Astrocyte of the spinal cord (primary cell): ENCODE data around the gene GALNT2.

Source experiments
- DNase-seq: peaks from one replicate; pipeline ENCODE4 v3.0.0; 2011; ENCODE audit warnings: low read depth, low spot score
- H3K4me3 ChIP-seq: 2 replicates; pipeline ENCODE4 v1.5.1; 2011; ENCODE audit warnings: low read depth, mild to moderate bottlenecking, low read length, moderate library complexity
- in situ Hi-C: cut with HindIII; loops from 2 replicates; pipeline ENCODE4 v1.10.0; 2017; ENCODE audit warnings: low sequenced_read_pairs
- TF ChIP-seq, protein P1 (sequence below): IDR thresholded peaks from 2 replicates; pipeline ENCODE4 v1.5.1; 2012; ENCODE audit warnings: low read depth, mild to moderate bottlenecking, low read length, inconsistent platforms

The GALNT2 gene

DNA sequence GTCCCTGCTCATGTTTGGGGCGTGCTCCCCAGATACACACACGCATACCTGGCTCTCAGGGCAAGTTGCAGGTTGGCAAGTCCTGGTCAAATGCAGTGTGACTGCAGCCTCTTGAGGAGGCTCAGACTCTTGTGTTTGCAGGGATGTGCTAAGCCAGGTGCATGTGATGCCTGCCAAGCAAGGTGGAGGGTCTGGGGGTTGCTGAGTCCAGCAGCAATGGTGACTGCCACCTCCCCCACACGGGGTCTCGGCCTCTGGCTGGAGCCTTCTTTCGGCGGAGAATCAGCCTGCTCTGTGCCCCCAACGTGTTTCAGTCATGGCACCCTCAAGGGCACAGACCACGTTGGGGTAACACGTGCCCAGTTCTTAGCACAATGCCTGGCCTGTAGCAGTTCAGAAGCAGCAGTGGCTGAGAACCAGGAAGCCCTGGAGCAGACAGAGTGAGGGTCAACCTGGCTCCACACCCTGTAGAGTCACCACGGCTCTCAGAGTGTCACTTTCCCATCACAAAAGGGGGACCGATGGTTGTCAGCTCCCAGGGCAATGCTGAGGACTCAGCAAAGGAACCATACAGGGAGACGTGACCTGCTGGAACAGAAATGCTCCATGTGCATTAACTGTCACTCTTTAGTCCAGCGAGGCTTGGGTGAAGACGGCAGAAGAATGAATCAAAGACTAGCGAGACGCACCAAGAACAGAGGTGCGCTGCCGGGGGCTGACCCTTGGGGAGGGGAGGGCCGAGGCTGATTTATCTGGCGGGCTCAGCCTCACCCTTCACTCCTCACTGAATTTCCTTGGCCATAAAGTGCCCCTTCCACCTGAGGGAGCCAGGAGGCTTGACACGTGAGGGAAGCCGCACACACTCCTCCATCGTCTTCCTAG is 250.1 kb downstream of the GALNT2 start:
- TF ChIP-seq, protein P1, sequence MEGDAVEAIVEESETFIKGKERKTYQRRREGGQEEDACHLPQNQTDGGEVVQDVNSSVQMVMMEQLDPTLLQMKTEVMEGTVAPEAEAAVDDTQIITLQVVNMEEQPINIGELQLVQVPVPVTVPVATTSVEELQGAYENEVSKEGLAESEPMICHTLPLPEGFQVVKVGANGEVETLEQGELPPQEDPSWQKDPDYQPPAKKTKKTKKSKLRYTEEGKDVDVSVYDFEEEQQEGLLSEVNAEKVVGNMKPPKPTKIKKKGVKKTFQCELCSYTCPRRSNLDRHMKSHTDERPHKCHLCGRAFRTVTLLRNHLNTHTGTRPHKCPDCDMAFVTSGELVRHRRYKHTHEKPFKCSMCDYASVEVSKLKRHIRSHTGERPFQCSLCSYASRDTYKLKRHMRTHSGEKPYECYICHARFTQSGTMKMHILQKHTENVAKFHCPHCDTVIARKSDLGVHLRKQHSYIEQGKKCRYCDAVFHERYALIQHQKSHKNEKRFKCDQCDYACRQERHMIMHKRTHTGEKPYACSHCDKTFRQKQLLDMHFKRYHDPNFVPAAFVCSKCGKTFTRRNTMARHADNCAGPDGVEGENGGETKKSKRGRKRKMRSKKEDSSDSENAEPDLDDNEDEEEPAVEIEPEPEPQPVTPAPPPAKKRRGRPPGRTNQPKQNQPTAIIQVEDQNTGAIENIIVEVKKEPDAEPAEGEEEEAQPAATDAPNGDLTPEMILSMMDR: no peak
- H3K4me3 ChIP-seq: no peak overlapping the region
- no peak for DNase-seq
- in situ Hi-C loops: no loop called here

DNA sequence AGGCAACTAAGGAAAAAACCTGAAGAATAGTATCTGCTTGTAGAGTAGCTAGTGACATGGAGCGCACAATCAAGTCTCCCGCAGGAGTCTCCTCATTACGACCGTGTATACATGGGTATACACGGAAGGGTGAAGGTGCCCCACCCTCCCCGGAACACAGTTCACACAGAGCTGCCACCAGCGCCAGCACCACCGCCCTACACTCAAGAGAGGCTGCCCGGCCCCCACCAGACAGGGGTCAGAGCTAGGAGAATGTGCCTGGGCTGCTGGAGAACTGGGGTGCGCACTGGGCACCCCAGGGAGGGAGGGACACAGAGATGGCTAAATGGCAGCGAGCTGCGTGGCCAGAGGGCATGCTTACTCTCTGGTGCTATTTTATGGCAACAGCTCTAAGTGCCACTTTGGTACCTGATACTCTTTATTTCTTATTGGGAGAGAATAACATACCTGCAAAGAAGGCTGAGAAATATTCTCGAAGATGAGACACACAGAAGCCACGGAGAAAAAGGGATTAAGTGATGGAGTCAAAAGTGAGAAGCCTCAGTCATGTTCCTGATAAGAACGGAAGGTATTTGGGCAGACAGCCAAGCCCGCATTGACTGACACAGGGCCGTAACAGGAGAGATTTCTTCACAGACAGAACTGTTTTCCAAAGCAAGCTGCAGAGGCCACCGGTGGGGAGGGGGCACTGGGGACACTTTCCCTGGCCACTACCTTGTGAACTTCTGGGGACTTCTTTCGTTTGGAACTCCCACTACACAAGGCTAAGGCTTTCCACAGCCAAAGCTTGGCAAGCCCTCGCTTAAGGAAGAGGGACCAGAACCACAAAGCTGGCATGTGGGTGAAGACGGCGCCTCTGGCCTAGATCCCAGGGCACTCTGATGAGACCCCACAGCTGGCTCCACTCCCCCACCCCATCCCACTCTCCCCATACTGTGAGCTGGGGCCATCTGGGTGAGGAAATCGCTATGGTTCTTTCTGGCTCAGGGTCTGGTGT is 251.1 kb downstream of the GALNT2 start:
- in situ Hi-C loops: no loop called here
- TF ChIP-seq, protein P1: no peak
- no peak overlapping the region for H3K4me3 ChIP-seq
- no peak for DNase-seq

DNA sequence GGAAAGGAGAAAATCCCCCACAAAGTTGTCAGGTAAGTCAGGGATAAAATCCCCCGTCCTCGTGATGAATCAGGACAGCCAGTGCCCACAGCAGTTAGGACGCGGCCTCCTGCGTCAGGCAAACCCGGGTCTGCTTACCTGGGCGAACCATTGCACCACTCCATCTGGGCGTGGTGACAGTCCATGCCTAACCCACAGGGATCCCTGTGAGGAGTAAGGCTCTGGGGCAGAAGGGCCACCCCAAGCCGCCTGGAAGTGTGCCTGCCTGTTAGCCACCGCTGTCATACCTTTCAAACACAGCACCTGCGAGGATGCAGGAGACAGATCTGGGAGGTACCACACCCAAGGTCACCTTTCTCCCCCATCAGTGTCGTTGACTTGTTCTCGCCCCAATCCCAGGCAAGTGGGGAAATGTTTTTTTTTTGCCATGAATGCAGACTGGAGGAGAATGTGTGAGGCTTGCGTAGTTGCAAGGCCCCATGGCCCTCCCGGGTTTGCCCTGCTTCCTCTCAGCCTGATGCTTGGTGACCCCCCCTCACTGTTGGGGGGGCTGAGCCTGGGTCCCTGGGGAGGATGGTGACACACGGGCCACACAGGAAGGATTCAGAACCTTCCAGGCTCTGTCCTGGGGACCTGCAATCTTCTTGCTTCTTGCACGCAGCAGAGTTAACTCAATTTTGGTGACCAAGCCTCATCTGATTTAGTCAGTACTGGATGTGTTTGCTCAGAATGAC is 252.1 kb downstream of the GALNT2 start:
- DNase-seq: no peak
- in situ Hi-C loops: no loop called here
- TF ChIP-seq, protein P1: no peak
- H3K4me3 ChIP-seq: no peak overlapping the region

DNA sequence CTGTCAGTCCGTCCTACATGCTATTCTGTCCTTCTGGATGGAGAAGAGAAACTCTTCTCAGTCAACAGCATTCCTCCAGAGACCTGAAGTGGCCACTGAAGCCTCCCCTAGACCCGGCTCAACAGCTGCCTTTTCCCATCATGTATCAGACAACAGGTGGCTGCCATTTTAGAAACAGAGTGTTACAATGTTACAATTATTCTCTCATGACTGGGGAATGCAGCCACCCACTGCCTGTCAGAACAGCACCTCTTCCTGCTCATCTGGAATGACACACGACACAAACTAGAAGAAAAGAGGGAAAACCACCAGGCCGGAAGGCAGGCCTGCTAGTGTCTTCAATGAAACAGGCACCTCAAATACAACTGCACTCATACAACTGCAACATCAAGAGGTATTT is 253.8 kb downstream of the GALNT2 start:
- DNase-seq: no peak
- H3K4me3 ChIP-seq: no peak overlapping the region
- in situ Hi-C loops: no loop called here
- TF ChIP-seq, protein P1: no peak

DNA sequence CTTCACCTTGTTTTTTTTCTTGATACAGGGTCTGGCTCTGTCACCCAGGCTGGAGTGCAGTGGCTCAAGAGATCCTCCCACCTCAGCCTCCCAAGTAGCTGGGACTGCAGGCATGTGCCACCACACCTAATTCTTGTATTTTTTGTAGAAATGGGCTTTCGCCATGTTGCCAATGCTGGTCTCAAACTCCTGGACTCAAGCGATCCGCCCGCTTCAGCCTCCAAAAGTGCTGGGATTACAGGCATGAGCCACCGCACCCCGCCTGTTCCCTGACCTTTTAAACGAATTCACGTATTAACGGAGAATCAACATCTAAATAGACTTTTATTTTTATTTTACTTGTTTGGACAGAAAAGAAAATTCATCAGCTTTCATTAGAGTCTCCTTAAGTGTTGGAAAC is 254.3 kb downstream of the GALNT2 start:
- TF ChIP-seq, protein P1: no peak
- no peak overlapping the region for H3K4me3 ChIP-seq
- in situ Hi-C loops: no loop called here
- no peak for DNase-seq
